HG03280 (cell line): ENCODE results near the gene TCEAL5.
"Not testable (repeated sequence)": the region's sequence is repeated elsewhere in the genome, so short reads cannot be mapped to it uniquely, and the experiment has no call there.

Source experiments
- ATAC-seq: cut with Tn5 transposase; IDR thresholded peaks from one replicate; pipeline ENCODE4 v1.9.1; 2021; ENCODE audit warnings: mild to moderate bottlenecking, moderate library complexity; ENCODE audit not compliant: unreplicated experiment

Gene TCEAL5, protein sequence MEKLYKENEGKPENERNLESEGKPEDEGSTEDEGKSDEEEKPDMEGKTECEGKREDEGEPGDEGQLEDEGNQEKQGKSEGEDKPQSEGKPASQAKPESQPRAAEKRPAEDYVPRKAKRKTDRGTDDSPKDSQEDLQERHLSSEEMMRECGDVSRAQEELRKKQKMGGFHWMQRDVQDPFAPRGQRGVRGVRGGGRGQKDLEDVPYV

DNA sequence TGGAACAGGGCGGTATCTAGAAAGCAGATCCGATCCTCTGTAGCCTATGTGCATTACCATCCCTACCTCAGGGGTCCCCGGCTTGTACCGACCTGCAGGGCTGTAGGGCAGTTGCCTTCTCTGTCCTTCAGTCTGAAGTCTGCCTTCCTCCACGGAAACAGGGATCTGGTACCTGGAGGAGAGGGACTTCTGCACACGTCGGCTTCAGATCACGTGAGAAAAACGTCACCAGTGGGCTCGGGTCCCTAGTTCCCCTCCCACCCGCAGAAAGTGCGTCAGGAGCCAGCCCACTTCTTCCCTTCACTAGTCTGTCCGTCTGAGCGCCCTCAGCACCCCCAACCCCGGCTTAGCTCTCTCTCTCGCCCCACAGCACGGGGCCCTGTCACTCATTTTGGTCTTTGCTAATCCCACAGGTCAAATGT lies at the start of gene TCEAL5:
Gene TCEAL5, minus strand, starts transcription at position 170 of the 422 bp plus-strand sequence. CDS start 2,187 bp downstream, outside the sequence.
- ATAC-seq, result no peak

DNA sequence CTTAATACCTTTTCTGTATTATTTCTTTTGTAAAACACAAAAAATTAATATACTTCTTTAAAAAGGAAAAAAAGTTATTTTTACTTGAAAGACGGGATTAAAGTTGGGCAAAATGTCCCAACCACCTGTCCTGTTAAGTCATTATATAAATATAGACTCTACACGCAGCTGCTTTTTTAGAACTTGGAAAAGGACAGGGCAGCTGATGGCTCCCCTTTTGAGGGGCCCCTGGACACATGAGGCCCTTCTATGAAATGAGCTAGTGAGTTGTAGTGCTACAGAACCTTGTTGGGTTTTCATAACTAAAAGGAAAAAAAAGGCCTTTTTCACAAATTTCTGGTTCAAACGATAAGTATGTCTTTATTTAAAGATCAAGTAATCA lies 34.8 kb upstream of the TCEAL5 start:
- ATAC-seq, result no peak

DNA sequence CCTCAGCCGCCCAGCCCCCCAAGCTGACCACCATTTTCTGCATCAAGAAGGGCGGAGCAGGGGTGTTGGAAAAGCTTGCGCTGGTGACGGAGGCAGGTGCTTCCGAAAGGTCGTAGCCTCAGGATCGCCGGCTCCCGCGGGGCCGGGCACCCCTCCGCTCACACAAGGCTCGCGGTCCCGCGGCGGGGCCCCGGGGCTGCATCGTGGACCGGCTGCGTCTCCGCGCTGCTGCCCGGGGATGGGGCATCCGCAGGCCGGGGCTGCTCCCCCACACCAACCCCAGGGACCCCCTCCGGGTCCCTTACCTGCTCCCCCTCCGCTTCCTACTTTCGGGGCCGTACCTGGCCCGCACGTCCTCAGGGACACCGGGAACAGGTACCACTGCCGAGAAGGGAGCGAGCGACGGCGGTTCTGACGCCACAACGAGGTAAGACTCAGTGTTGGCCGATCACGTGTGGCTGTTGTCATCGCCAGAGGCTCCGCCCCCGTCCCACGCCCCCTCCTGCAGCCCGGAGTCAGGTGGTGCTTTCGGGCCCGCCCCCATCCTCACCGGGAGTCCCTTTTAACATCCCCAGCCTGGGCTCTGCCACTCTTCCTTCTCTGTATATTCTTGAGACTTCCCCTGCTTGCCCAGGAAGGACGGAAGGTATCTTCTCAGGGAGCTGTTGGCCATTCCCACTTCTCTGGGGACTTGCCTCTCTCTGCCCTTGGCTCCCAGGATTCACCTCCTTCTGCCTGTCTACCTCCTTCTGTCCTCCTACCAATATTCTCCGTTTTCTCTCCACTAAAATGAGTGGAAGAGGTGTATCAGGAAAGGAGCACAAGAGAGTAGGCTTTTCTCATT lies 34.2 kb upstream of the TCEAL5 start, which contains the start of gene BEX2:
Gene BEX2, minus strand, starts transcription at position 436 of the 844 bp plus-strand sequence. CDS start 1,014 bp downstream, outside the sequence.
- ATAC-seq, result peak; percentile 100

DNA sequence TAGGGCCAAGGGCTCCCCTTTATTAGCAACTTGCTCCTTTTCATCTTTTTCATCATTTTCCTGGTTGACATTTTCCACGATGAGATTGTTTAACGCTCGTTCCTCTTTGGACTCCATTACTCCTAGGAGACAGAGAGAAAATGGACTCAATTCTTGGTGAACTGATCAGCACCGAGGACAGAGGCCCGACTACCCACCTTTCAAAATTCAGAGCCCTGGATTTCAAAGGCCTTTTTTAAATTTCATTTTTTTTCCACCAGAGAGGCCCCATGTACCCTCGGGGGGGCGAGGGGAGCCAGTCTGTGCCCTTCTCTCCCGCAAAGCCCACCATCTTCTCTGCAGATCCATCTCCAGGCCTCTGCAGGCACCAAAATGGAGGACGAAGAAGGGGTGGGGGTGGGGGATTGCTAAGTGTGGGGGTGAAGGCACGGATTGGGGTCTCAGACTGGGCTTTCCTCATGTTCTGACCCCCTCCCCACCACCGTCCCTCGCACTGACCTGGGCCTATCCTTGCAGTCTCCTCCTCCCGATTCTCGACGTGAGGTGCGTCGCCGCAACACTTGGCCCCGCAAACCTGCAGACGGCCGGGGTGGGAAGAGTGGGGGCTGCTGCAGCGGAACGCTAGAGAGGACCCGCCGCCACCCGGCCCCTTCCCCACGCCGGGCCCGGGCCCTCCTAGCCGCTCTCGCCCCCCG lies 33.5 kb upstream of the TCEAL5 start:
- ATAC-seq, result no peak

DNA sequence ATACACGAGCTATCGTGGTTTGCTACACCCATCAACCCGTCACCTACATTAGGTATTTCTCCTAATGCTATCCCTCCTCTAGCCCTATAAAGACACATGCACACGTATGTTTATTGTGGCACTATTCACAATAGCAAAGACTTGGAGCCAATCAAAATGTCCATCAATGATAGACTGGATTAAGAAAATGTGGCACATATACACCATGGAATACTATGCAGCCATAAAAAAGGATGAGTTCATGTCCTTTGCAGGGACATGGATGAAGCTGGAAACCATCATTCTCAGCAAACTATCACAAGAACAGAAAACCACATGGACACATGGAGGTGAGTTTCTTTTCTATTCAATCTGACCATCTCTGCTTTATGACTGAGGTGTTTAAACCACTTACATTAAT lies 29.1 kb upstream of the TCEAL5 start:
- not testable (repeated sequence) for ATAC-seq

DNA sequence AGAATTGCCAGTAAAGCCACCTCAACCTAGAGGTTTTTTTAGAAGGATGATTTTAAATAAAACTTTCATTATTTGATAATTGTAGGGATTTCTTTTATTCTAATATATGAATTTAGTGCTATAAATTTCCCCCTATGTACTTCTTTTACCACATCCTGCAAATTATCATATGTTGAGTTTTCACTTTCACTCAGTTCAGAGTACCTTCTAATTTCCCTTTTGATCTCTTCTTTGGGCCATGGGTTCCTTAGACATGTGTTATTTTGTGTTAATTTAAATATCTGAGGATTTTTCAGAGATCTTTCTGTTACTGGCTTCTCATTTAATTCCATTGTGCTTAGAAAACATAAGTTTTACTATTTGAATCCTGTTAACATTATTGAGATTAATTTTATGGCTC lies 28.2 kb upstream of the TCEAL5 start:
- ATAC-seq, result no peak

DNA sequence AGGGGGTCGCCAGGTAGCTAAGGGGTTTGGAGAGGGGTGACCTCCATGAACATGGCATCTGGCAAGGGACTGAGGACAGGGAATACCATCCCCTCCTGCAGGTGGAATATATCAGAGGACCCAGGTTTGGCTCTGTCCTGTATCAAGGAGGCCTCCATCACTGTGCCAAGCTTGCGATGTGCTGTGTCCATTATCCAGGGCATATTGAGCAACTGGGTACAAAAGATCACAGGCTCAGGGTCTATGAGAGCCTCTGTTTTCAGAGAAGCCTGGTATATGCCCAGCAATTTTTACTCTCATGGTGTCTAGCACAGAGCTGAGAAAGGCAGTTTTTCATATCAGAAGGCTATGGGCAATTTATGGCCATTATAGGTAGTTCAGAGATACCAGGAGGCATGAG lies 16.6 kb upstream of the TCEAL5 start:
- no peak for ATAC-seq

DNA sequence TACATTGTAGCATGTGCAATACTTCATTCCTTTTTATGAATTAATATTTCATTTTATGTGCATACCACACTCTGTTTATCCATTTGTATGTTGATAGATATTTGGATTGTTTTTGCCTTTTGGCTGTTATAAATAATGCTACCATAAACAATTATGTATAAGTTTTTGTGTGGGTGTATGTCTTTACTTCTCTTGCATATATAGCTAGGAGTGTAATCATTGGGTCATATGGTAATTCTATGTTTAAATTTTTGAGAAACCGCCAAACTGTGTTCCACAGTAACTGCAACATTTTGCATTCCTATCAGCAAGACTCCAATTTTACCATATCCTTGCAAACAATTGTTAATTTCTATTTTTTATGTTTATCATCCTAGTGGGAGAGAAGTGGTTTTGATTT lies 3.1 kb upstream of the TCEAL5 start:
- ATAC-seq, result no peak

DNA sequence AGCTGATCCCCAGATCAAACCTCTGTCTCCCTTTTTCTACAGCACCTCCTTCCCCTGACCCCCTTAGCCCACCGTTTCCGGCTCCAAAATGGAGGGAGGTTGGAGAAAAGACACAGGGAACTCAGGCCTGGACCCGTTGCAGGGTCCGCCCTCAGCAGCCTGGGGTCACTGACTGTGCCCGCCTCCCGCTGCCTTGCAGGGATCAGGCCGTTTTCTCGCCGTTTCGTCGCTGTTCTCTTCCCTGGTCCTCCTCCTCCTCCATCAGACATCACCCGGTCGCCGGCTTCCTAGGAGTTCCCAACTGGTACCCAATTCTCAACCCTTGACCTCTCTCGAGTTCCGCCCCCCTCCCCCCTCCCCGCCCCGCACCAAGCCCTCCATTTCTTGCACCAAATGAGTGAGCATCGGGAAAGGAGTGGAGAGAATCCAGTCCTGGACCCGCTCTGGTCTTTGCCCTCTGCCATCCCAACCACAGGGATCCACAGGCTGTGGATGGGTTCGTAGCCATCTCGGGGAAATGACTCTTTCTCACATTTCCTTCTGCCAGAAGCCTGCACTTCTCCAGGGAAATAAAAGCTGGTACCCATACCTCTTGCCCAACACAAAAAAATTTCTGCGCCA lies 493 bp downstream of the TCEAL5 start:
- no peak for ATAC-seq

DNA sequence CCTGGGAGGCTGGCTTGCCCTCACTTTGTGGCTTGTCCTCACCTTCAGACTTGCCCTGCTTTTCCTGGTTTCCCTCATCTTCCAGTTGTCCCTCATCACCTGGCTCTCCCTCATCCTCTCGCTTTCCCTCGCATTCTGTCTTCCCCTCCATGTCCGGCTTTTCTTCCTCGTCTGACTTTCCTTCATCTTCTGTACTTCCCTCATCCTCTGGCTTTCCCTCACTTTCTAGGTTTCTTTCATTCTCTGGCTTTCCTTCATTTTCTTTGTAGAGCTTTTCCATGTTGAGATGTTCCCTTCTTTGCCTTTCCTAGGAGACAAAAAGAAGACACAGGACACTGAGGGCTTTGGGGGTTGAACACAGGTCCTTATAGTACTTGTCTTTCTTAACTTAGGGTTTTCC lies 2.3 kb downstream of the TCEAL5 start:
- no peak for ATAC-seq

DNA sequence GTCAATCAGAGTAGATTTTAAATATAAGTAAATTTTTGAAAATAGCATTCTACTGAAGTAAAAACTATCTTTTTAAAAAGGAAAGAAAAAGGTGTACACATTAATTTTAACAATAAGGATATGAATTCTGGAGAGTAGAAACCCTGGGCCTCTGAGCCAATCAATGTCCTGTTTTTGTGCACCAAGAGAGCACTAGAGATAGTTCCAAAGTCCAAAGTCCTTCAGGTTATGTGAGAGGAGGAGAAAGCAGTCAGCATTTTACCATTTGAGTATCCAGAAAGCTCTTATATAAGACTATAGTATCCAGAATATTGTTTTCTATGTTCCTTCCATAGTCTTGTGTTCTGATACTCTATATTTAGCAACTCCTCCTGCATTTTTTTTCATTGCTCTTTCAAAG lies 18.3 kb downstream of the TCEAL5 start:
- no peak for ATAC-seq

DNA sequence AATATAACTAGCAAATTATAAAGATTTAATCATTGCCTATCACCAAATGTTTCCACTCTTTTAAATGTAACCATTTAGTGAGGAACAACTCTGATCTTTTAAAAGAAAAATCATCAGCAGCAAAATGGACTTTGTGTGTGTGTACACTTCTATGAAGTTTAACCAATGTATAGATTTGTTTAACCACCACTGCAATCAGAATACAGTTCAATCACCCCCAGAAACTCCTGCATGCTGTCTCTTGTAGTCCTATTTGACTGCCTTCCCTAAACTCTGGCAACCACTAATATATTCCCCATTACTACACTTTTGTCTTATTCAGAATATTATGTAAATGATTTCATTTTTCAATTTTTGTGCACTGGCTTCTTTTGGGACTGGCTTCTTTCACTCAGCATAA lies 19.9 kb downstream of the TCEAL5 start:
- no peak for ATAC-seq

DNA sequence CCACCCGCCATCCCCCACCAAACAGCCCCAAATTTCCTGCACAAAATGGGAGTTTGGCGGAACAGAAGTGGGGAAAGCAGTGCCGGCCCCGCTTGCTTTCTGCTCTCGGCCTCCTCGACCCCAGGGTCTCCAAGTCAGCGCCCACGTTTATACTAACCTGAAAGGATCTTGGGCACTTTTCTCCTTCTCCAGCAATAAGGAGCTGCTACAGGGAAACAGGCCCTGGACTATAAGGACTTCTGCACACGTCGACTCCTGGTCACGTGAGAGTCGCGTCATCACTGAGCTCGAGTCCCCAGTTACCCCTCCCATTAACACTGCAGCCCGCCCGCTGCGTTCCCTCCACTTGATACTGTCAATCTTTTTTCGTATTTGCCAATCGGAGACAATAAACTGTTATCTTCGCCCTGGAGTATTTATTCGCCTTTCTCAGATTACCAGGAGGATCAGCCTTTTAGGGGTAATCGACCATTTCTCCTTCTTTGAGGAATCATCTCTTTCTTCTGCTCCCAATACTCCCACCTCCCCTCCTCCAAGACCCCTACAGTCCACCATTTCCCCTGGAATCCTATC lies 21.5 kb downstream of the TCEAL5 start, which contains the start of gene TCEAL8:
Gene TCEAL8, minus strand, starts transcription at position 235 of the 573 bp plus-strand sequence. CDS start 1,176 bp downstream, outside the sequence.
- ATAC-seq, result peak; percentile 99

DNA sequence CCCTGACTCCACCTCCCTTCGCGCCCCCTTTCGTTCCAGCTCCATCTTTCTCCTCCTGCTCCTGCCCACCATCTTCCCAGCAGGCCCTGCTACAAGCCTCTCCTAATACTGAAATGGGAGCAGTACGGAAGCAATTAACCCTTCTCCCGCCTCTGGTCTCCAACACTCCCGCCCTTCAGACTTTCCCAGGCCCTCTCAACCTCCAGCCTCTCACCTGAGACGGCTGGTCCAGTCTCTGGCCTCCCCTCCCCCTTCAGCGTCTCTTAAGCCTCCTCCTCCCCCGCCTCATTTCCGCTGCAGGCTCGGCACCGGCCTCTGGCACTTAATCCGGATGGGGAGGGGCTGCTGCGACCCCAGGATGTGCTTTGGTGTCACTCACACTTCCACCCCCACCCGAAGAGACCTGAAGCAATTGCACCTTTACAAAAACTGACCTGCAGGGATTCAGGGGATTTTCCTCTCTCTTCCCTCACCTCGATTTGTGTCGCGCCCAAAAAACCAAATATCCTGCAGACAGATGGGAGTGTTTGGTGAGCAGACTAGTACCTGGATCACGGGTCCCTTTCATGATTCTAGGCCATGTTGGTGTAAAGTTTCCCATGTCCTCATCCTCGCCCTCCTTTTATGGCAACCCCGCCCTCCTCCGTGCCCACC lies 22.3 kb downstream of the TCEAL5 start:
- peak; percentile 52 for ATAC-seq

DNA sequence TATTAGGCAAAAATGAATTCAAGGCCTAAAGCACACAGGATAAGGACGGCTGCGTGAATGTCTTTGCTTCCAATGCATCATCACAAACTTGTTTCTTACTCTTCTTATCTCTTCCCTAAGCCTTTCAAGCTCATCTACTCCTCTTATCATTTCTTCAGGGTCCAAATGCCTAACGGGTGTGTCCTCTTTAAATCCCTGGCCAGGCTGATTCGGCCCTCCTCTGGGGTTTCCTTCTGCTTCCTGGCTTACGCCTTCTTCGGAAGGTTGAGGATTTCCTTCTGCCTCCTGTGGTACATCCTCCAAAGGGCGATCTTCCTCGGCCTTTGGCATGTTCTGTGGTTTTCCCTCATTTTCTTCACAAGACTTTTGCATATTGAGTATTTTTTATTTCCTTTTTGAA lies 22.9 kb downstream of the TCEAL5 start:
- no peak for ATAC-seq

DNA sequence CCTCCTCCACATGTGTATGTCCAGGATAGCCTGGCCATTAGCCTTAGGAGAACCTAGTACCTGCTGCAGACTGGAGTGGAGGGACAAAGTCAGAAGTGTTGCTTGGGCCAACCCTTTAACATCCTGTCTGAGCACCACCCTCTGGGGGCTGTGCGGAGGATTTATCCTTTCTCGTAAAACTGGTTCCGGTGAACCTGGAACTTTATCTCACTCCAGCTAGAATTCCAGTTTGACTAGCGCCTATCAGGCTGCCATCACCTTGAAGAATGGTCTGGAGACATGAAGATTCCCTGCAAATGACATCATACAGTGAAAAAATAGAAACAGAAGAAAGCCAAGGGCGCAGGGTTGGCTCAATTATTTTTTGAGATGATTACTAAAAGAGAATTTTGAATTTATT lies 25.6 kb downstream of the TCEAL5 start:
- no peak for ATAC-seq

DNA sequence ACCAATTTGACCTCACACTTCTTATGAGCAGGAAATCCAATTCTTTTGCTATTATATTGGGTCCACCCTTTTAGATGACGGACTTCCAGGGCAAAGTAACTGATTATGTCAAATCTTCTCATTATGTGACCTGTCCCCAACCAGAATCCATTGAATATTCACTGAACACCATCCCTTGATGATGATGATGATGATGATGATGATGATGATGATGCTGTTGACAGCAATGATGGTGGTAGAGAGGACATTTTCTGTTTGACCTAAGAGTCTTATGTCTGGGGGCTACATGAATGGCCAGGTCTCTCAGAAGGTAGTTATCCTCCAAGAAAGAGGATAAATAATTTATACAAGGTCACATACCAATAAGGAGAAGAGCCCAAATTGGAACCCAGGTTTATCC lies 26.7 kb downstream of the TCEAL5 start:
- ATAC-seq, result no peak

DNA sequence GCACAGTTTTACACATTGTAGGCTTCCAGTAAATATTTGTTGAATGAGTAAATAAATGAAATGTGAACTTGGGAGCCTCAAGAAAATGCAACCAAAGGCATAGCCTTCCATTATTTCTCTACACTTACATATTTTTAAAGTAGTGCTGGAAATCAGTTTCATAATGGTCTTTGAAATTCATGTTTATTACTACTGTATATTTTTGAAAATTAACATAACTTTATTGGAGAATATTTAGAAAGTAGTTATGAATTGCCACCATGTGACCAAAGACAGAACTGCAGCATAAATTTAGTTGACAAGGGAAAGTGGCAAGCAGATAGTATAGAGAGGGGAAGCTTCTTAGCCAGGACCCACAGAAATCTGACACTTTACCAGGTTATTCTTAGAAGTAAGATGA lies 28.0 kb downstream of the TCEAL5 start:
- ATAC-seq, result no peak

DNA sequence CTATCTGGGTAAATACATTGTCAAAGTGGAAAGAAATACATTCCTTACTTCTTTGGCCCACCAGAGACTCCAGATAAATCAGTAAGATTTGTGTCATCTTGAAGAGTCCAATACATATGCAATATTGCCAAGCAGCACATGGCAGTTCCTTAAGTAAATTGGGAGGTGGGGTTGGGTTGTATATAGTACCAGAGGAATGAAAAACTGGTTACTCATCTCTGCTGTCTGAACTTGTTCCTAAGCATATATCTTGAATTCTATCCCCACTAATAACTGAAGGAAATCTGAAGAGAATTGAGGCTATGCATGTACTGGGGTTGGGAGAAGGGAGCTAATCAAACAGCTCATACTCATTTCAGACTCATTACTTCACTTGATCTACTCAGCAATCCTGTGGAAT lies 36.4 kb downstream of the TCEAL5 start:
- no peak for ATAC-seq

DNA sequence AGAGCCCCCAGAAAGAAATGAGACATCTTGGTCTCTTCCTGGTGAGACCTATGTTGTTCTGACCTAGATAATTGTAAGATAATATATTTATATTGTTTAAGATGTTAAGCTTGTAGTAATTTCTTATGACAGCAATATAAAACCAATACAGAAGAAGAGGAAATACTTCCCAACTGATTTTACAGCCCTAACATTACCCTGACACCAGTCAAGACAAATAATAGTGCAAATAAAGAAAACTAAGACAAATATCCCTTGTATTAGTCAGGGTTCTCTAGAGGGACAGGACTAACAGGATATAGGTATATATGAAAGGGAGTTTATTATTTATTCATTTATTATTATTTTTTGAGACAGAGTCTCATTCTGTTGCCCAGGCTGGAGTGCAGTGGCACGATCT lies 40.3 kb downstream of the TCEAL5 start:
- no peak for ATAC-seq
